IPS-18c (cell line): ENCODE data around the gene PKIB.

ENCODE experiments used
- H3K4me3 ChIP-seq: 2 replicates; pipeline ENCODE4 v1.7.0; 2013; ENCODE audit warnings: low read depth, mild to moderate bottlenecking, low read length, moderate library complexity; ENCODE audit not compliant: insufficient read depth
- H3K9me3 ChIP-seq: one replicate; pipeline ENCODE4 v1.6.1; 2013; ENCODE audit warnings: mild to moderate bottlenecking, low read length, moderate library complexity; ENCODE audit not compliant: control insufficient read depth, insufficient read depth

PKIB gene

GRCh38 chr6:122713138-122713537 is 102.9 kb downstream of the PKIB start:
- no peaks in the 10 kb centered on the region for H3K9me3 ChIP-seq
- H3K4me3 ChIP-seq, result no peak overlapping the region

- H3K9me3 ChIP-seq, result no peaks in the 10 kb centered on the region
- H3K4me3 ChIP-seq, result no peak overlapping the region
Observed at GRCh38 chr6:122714059-122714458, 103.9 kb downstream of the PKIB start.

- Histone ChIP-seq H3K9me3 (no peaks in the 10 kb centered on the region), H3K4me3 (no peak overlapping the region)
Observed at GRCh38 chr6:122715725-122716124, 105.5 kb downstream of the PKIB start.

- Histone ChIP-seq H3K9me3 (no peaks in the 10 kb centered on the region), H3K4me3 (no peak overlapping the region)
Observed at GRCh38 chr6:122717350-122717749, 107.1 kb downstream of the PKIB start.

- H3K9me3 ChIP-seq, result no peaks in the 10 kb centered on the region
- H3K4me3 ChIP-seq, result no peak overlapping the region
Observed at GRCh38 chr6:122718616-122719015, 108.4 kb downstream of the PKIB start.

- H3K9me3 ChIP-seq, result no peaks in the 10 kb centered on the region
- H3K4me3 ChIP-seq, result no peak overlapping the region
Observed at GRCh38 chr6:122719176-122719575, 109.0 kb downstream of the PKIB start.

GRCh38 chr6:122722746-122723145 is 112.5 kb downstream of the PKIB start:
- Histone ChIP-seq H3K4me3 (no peak overlapping the region), H3K9me3 (no peaks in the 10 kb centered on the region)

GRCh38 chr6:122726649-122727048 is 116.4 kb downstream of the PKIB start:
- no peaks in the 10 kb centered on the region for H3K9me3 ChIP-seq
- no peak overlapping the region for H3K4me3 ChIP-seq

GRCh38 chr6:122727244-122727643 is 117.0 kb downstream of the PKIB start:
- Histone ChIP-seq H3K9me3 (no peaks in the 10 kb centered on the region), H3K4me3 (no peak overlapping the region)

- no peaks in the 10 kb centered on the region for H3K9me3 ChIP-seq
- no peak overlapping the region for H3K4me3 ChIP-seq
Observed at GRCh38 chr6:122730334-122730733, 120.1 kb downstream of the PKIB start.

GRCh38 chr6:122730775-122731386 is 120.7 kb downstream of the PKIB start:
- H3K4me3 ChIP-seq, result no peak overlapping the region
- H3K9me3 ChIP-seq, result no peaks in the 10 kb centered on the region

GRCh38 chr6:122733259-122733658 is 123.1 kb downstream of the PKIB start:
- no peak overlapping the region for H3K4me3 ChIP-seq

GRCh38 chr6:122734529-122735395 is 124.6 kb downstream of the PKIB start:
- H3K4me3 ChIP-seq, result no peak overlapping the region
- H3K9me3 ChIP-seq, result no peaks in the 10 kb centered on the region

More at GRCh38 chr6:122733259-122733658, 123.1 kb downstream of the PKIB start:
- no peaks in the 10 kb centered on the region for H3K9me3 ChIP-seq

- no peak overlapping the region for H3K4me3 ChIP-seq
- H3K9me3 ChIP-seq, result no peaks in the 10 kb centered on the region
Observed at GRCh38 chr6:122735582-122735981, 125.4 kb downstream of the PKIB start.

GRCh38 chr6:122736163-122736562 is 126.0 kb downstream of the PKIB start:
- H3K9me3 ChIP-seq, result no peaks in the 10 kb centered on the region
- H3K4me3 ChIP-seq, result no peak overlapping the region

- Histone ChIP-seq H3K9me3 (no peaks in the 10 kb centered on the region), H3K4me3 (no peak overlapping the region)
Observed at GRCh38 chr6:122736616-122737015, 126.4 kb downstream of the PKIB start.

GRCh38 chr6:122740091-122740490 is 129.9 kb downstream of the PKIB start:
- H3K9me3 ChIP-seq, result no peaks in the 10 kb centered on the region
- no peak overlapping the region for H3K4me3 ChIP-seq

GRCh38 chr6:122740936-122741335 is 130.7 kb downstream of the PKIB start:
- Histone ChIP-seq H3K4me3 (no peak overlapping the region), H3K9me3 (no peaks in the 10 kb centered on the region)
